Stimulated activated CD8-positive, alpha-beta memory T cell treated with anti-CD3 and anti-CD28 coated beads, Interleukin-15, amount 100 ng/mL, for 48 hours (primary cell): ENCODE data around the gene CEP97.

Source experiments
- DNase-seq, 2 donors: peaks; one replicate each; pipeline ENCODE4 v3.0.0-alpha.2; 2020; ENCODE audit warnings: low read depth in 2 of 2

Gene CEP97

DNA sequence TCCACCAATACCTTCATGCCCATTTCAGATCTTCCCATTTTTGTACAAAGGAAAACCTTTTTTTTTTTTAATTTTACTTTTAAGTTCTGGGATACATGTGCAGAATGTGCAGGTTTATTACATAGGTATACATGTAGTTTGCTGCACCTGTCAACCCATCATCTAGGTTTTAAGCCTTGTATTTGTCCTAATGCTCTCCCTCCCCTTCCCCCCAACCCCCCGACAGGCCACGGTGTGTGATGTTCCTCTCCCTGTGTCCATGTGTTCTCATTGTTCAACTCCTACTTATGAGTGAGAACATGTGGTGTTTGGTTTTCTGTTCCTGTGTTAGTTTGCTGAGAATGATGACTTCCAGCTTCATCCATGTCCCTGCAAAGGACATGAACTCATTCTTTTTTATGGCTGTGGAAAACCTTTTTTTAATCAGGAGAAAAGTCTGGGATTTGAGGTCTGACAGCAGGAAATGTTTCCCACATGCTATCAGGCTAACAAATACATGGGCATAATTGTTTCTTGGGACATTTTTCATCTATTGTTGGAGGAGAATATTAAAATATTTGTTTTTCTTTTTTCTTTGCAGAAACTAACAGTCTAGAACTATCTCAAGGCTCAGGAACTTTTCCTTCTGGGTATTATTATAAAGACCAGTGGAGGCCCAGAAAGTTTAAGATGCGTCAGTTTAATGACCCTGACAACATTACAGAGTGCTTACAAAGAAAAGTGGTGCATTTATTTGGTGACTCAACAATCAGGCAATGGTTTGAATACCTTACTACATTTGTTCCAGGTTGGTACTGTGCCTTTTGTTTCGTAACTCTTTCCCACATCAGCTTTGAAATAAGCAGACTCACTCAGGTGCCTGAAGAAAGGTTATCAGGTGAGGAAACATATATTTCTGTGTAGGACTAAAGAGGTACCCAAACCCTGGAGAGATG is 92.1 kb downstream of the CEP97 start:
- no peak for DNase-seq

DNA sequence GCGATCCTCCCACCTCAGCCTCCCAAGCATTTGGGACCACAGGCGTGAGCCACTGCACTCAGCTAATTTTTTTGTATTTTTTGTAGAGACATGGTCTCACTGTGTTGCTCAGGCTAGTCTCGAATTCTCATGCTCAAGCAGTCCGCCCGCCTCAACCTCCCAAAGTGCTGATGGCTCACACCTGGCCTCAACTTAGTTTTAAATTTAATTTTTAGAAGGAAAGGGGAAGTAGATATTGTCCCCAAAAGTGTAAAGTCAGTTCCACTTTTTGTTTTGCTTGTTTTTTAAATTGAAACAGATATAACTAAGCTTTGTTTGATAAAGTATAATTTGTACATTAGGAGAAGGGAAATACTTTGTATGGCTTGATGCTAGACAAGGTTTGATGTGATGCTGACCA is 93.6 kb downstream of the CEP97 start:
- no peak for DNase-seq

DNA sequence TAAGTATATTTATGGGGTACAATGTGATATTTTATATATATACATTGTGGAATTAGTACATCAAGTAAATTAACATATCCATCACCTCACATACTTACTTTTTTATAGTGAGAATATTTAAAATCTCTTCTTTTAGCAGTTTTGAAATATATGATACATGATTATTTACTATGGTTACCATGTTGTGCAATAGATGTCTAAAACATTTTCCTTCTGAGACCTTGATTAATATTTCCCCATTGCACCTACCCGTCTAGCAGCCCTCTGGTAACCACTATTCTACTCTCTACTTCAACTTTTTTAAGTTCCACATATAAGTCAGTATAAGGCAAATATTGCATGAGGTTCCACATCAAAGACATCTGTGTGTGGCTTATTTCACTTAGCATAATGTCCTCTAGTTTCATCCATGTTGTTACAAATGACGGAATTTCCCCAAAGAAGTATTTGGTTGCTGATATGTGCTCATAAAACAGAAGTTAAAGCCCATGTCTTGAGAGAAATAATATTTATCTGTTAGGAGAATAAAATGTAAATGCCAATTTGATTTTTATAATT is 95.3 kb downstream of the CEP97 start:
- no peak for DNase-seq
